ENCODE data around the gene EPX. TPM values are rescaled to one million over a fixed set of nuclear protein-coding genes. Genes with fewer than 3 reads are reported as not detected.
A peak's percentile ranks its signal among the peaks of the same experiment; 100 is the strongest.

EPX gene
- total RNA-seq, 1 donor from 2014 or later = not detected

DNA sequence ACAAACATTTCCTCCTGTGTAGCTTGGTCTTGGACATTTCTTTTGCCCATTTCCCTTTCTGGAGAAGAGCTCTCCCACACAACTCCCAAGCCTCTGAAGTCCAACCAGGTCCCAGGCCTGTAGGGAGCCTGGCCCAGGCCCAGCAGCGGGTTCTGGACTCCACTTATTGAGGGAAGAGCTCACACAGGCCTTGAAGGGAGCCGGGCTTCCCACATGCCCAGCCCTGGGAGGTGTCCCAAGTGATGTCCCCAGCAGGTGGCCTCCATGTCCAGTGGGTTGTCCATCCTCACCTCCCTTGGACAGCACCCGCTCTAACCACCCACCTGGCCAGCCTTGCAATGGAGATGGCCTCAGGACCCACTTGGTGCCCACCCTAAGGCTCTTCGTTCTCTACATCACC, 5.9 kb upstream of the EPX start:
- no peak for DNase-seq (ENCODE audit: low read depth in 2 of 2)

DNA sequence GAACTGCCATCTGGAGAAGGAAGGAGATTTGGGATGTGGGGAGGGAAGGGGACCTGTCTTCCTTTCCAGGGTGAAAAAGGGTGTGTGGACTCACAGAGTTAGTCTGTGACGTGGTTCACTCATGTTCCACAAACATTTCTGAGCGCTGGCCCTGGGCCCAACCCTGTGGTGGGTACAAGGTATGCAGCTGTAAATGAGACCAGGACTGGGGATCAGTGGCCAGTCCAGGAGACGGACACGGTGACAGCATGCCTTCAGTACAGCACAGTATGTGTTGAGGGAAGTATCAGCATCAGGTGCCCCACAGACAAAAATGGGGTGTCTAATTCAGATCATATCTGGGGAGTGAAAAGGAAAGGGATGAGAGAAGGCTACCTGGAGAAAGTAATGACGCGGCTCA, 5.5 kb upstream of the EPX start:
- no peak for DNase-seq (ENCODE audit: low read depth in 2 of 2)

GRCh38 chr17:58187675-58188074, 4.9 kb upstream of the EPX start:
- no peak for DNase-seq (ENCODE audit: low read depth in 2 of 2)

GRCh38 chr17:58189436-58190146, 2.9 kb upstream of the EPX start:
- peak in 1 of 2 donors; percentile 68 for DNase-seq (ENCODE audit: low read depth in 2 of 2)

DNA sequence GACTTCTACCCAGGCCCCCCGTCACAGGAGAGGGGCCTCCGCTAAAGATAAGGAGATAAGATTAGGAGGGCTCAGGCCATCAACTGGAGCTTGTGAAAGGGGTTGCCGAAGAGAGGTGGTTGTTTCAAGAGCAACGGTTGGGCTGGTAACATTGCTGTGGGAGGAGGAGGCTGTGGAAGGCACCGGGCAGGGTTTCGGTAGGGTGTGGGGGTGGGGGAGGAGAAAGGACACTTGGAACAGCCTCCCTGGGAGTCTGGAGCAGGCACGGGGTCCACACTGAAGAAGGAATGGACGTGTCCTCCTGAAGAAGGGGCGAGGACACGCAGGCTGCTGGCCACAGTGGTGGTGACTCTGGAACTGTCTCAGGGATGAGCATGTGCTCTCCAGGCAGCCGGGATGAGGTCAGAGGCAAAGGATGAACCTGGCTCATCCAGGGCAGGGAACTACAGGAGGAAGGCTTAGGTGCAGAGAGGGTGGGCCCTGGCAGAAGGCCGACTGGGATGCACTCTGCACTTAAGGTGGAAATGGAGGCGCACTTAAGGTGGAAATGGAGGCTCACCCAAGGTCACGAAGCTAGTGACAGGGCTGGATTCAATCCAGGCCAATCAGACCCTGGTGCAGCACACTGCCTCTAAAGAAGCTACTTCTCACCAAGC, 1.2 kb upstream of the EPX start:
- no peak for DNase-seq (ENCODE audit: low read depth in 2 of 2)

DNA sequence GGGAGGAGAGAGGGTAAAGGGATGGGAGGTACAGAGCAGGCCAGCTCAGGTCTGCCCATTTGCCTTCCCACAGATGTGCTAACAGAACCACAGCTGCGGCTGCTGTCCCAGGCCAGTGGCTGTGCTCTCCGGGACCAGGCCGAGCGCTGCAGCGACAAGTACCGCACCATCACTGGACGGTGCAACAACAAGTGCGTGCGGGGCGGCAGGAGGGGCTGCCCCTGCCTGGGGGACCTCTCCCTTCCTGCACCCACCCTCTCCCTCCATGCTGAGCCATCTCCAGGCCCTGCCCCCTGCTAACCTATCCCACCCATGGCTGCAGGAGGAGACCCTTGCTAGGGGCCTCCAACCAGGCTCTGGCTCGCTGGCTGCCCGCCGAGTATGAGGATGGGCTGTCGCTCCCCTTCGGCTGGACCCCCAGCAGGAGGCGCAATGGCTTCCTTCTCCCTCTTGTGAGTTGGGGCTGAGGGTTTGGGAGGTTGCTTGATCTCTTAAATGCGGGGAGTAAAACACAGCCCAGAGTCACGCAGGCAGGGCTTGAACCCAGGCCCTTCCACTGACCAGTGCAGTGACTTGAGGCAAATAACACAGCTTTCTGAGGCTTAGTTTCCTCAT, 1.2 kb downstream of the EPX start:
- DNase-seq (ENCODE audit: low read depth in 2 of 2) = no peak

DNA sequence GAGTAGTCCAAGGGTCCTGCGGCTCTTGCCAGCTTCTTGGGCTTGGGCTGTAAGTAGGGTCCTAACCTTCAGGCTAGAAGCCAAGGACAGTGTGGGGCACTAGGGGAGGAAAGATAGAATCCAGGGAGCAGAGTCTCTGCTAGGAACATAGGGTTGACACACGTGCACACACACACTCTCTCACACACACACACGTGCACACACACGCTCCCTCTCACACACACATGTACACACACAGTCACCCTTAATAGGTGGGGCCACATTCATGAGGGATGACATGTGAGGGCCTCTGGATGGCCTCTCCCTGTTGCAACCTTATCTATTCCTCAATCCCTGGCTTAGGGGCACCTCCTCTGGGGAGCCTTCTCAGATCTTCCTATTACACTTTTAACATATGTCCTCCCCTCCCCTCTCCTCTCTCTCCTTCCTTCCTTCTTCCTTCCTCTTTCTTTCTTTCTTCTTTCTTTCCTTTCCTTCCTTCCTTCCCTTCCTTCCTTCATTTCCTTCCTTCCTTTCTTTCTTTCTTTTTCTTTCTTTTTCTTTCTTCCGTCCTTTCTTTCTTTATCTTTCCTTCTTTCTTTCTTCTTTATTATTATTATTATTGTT, 3.1 kb downstream of the EPX start:
- no peak for DNase-seq (ENCODE audit: low read depth in 2 of 2)

DNA sequence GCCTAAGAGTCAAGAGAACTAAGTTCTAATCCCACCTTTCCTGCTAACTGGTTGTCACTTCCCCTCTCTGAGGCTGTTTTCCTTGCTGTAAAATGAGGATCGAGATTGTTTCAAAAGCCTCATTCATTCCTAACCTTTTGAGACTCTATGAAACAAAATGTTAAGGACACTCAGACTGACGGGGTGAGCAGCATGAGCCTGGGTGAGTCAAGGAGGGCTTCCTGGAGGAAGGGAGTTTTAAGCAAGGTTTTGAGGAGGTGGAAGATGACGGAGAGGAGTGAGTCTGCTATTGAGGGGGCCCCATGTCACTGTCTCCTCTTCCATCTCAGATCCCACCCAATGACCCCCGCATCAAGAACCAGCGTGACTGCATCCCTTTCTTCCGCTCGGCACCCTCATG, 4.1 kb downstream of the EPX start:
- DNase-seq (ENCODE audit: low read depth in 2 of 2) = no peak

DNA sequence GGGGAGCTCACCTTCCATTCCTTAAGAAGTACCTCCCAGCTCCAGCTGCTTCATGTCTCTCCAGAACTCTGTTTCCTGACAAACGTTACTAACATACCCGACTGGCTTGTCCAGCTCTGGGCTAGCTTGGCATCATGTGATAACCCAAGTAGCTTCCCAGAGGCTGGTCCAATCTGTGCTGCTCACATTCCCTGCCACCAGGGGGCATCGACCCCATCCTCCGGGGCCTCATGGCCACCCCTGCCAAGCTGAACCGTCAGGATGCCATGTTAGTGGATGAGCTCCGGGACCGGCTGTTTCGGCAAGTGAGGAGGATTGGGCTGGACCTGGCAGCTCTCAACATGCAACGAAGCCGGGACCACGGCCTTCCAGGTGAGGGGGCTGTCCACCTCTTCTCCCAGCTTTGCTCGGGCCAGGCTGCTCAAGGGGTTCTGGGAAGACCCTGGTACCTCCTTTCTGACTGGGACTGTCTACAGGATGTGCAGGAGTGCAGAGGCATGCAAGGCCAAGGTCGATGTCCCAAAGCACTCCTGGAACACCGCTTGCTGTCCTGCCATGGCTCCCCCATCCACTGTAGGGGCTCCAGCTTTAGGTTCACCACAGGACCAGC, 7.6 kb downstream of the EPX start:
- DNase-seq (ENCODE audit: low read depth in 2 of 2) = peak; percentile 51 to 68

DNA sequence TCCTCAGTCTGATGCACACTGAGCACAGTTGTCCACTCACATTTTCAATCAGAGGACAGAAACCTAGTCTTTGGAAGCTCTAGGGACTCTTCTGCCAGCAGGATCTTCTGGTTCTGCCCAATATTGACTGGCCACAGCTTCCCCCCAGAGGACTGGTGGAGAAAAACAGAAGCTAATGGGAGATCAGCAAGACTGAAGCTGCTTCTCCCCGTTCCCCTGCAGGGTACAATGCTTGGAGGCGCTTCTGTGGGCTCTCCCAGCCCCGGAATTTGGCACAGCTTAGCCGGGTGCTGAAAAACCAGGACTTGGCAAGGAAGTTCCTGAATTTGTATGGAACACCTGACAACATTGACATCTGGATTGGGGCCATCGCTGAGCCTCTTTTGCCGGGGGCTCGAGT, 10.3 kb downstream of the EPX start:
- DNase-seq (ENCODE audit: low read depth in 2 of 2) = no peak

- no peak for DNase-seq (ENCODE audit: low read depth in 2 of 2)
Observed at GRCh38 chr17:58204796-58205195, 12.3 kb downstream of the EPX start.

DNA sequence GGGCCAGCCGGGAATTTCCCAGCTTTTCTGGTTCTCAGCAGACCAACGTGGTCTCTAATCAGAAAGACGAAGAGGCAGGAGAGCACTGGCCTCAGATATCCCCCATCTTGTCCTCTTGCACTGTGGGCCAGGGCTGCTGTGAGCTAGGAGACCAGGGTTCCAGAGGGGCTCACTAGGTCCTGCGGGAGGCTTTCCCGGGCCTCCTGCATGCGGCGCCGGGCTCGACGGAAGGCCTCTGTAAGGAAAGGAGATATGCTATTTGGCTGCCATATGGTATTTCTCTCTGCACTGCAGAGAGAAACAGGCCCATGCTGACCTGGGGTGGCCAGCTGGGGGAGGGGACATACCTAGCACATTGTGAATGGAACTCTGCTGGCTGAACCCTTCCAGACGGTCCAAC, 13.4 kb downstream of the EPX start:
- DNase-seq (ENCODE audit: low read depth in 2 of 2) = no peak

DNA sequence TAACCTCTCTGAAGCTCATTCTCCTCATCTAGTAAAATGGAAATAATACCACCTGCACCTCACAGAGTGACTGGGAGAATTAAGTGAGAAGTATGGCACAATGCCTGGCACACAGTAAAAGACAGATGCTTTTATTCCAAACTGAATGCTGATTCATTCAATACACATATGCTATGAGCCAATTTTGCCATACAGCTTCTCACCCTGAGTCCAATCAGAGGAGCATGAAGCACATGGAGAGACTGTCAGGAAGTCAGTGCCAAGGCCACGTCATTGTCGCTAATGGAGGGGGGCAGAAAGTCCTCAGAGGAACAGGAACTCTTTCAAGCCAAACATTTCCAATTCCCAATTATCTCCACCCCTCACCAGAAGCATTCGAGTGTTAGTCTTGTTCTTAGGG, 14.9 kb downstream of the EPX start:
- no peak for DNase-seq (ENCODE audit: low read depth in 2 of 2)

- no peak for DNase-seq (ENCODE audit: low read depth in 2 of 2)
Observed at GRCh38 chr17:58208344-58208743, 15.8 kb downstream of the EPX start.

DNA sequence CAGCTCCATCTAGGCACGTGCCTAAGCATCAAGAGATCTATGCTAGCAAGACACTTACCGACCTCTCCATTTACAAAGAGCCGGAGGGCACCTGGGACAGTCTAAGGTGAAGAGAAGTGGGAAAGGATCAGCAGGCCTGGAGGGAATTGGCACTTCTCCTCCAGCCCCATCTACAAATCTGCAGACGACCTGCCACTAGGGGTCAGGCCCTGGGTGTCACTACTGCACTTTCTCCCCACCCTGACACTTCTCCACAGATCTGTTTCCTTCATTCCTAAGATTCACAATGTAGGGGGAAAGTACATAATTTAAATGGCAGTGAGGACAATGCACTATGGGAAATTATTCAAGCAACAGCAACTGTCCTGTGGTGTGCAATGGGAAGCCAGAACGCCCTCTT, 18.4 kb downstream of the EPX start:
- DNase-seq (ENCODE audit: low read depth in 2 of 2) = no peak

DNA sequence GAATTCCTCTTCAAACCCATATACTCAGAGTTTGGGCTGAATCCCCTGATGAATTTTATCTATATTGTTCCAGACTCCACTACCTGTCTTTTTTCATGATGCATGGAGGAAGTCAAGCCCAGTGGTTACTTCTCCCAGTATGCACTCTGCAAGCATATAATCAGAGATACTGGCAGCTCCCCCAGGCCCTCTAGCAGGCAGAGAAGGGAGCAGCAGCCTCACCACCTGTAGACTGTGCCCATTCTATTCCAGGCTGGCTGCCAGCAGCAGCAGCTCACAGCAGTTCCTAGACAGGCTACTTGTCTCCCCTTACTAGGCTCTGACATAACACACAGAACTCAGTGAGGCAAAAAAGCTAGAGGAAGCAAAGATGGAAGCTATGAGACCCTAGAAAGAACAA, 23.2 kb downstream of the EPX start:
- no peak for DNase-seq (ENCODE audit: low read depth in 2 of 2)

GRCh38 chr17:58217766-58218165, 25.2 kb downstream of the EPX start:
- DNase-seq (ENCODE audit: low read depth in 2 of 2) = no peak

- DNase-seq (ENCODE audit: low read depth in 2 of 2) = peak; percentile 93 to 97
Observed at GRCh38 chr17:58219007-58219788, 26.7 kb downstream of the EPX start, which contains the start of gene MKS1. Gene MKS1 (minus strand): TSS chr17:58219255. CDS start chr17:58219230, 25 bp downstream.

GRCh38 chr17:58219789-58220183, 27.3 kb downstream of the EPX start:
- DNase-seq (ENCODE audit: low read depth in 2 of 2) = peak in 1 of 2 donors; percentile 54

GRCh38 chr17:58224315-58224714, 31.8 kb downstream of the EPX start:
- peak in 1 of 2 donors; percentile 22 for DNase-seq (ENCODE audit: low read depth in 2 of 2)

- DNase-seq (ENCODE audit: low read depth in 2 of 2) = no peak
Observed at GRCh38 chr17:58227733-58228132, 35.2 kb downstream of the EPX start.

All from lung microvascular endothelial cell (primary cell).